AG09319 (cell line): Measurements from ENCODE around the gene EML2.

Experiments
- DNase-seq: peaks from one replicate; pipeline ENCODE4 v3.0.0-alpha.2; 2010; ENCODE audit warnings: low read depth; ENCODE audit errors: extremely low read depth
- CTCF ChIP-seq: IDR thresholded peaks from 2 replicates; pipeline ENCODE4 v1.5.1; 2011; ENCODE audit warnings: low read depth, mild to moderate bottlenecking, inconsistent platforms, low read length, moderate library complexity

Gene EML2

DNA sequence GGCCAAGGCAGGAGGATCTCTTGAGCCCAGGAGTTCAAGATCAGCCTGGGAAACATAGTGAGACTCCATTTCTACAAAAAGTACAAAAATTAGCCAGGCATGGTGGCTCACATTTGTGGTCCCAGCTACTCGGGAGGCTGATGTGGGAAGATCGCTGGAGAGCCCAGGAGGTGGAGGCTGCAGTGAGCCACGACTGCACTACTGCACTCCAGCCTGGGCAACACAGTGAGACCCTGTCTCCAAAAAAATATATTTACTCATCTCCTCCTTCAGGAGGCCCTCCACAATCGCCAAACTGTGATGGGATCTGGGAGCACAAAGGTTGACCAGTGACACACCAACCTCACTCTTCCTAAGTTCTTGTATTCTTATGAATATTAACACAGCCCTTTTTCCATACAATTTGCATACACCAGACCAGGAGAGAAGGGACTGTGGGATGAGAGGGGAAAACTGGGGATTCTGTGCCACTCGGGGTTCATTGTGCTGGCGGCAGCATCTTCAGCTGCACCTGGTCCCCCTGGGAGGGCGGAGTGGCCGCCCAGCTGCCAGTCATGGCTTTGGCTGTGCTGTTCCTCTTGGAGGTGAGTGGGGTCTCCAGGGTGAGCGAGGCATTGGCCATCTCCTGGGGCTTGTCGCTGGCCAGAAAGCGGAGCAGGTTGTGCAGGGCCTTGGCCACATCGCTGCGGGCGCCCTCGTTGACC lies 48.7 kb downstream of the EML2 start:
- no peak for TF ChIP-seq CTCF

DNA sequence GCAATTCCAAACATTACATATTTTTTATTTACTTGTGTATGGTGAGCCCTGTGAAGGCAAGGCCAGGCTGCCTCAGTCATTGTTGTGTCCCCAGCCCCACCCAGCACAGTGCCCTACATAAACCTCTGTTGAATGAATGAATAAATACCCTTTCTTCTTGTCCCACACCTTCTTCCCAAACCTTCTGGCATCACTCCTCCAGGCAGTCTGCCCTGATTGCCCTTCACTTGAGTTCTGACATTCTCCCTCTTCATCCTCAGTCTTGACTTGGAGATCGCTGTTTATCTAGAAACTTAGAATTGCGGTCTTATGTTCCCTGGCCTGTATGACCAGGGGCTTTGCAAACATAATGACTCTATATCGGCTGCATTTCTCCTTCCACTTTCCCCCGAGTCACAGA lies 49.4 kb downstream of the EML2 start:
- no peak for TF ChIP-seq CTCF
- DNase-seq: no peak

More for the DNA sequence above, 48.7 kb downstream of the EML2 start:
- no peak for DNase-seq

DNA sequence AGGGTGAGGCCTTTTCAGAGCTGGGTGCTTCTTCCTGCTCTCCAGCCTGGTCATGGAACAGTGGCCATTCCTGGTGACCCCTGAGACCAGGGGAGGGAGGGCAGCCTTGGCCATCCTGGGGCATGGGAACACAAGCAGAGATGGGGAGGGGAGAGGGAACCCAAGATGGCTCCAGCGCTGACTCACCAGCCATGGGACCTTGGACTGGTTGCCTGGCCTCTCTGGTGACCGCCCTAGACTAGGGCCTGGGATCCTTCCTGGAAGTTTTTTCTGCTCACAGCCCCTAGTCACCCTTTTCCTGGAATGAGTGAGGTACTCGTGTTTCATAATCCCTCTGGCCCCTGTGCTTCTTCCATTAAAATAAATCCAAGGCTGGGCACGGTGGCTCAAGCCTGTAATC lies 51.3 kb downstream of the EML2 start:
- no peak for TF ChIP-seq CTCF
- DNase-seq: no peak

DNA sequence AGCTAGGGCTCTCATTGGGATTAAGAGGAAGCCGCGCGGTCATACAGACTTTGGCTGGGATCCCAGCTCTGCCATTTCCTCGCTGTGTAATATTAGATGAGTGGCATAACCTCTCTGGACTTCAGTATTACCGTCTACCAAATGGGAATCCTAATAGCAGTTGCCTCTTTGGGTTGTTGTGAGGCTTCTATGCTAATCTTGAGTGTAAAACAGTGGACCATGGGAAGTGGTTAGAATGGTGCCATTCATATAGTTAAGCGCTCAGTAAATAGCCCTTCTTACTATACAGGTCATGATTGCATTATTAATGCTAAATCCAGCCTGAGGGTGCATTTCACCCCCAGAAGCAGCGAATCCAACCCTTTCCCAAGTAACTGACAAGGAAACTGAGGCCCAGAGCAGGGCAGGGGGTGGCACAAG lies 54.0 kb downstream of the EML2 start:
- TF ChIP-seq CTCF: no peak

DNA sequence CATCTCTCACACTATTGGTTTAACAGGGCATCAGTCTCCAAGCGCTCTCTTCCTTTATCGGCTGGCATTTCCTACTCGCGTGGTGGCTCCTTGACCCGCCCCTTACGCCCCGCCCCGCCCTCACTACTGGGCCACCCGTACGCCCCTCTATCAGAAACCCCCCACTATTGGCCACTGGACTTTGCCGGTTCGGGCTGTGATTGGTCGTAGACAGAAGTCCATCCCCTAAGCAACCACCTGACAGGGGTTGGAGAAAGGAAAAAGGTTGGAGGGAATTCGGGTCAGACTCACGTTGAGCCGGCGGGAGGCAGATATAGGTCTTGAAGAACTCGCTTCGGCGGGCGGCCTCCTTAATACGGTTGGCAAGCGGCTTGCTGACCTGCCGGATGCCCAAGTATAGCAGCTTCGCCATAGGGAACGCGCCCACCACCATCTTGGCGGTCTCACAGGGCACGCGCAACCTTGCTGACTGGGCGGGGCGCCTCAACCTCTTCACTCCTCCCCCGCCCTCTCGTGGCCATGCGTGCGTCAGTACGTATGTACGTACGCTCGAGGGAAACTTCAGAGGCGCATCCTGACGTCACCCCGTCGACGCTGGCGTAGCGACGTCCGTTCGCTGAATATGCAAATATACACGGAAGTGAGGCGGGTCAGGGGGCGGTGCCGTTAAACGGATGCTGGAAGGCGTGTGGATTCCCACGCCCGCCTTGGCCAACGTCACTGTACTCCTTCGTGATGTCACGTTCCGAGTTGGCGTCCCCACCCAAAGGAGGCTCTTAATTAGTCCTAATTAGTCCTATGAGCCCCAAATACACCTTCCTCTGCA lies 54.7 kb downstream of the EML2 start, which contains the start of gene OPA3:
TSS of gene OPA3 (minus strand) at position 471 of the 826 bp plus-strand sequence. CDS start at position 433, 38 bp downstream.
- peak; percentile 100 for DNase-seq
- TF ChIP-seq CTCF: no peak

More for the DNA sequence above, 54.0 kb downstream of the EML2 start:
- DNase-seq: no peak

- no peak for TF ChIP-seq CTCF
- no peak for DNase-seq
These were observed 57.6 kb downstream of the EML2 start for GRCh38 chr19:45581576-45581975.

GRCh38 chr19:45578861-45579260 lies 60.3 kb downstream of the EML2 start:
- TF ChIP-seq CTCF: no peak
- DNase-seq: no peak
